GM12874 (cell line): ENCODE results near the gene DNAJC5G.
A peak's percentile ranks its signal among the peaks of the same experiment; 100 is the strongest.

ENCODE experiments used
- TF ChIP-seq, protein P1 (sequence below): IDR thresholded peaks from 2 replicates; pipeline ENCODE4 v1.5.1; 2011; ENCODE audit warnings: low read depth, mild to moderate bottlenecking, control low read depth, low read length, moderate library complexity; ENCODE audit not compliant: insufficient read depth

The DNAJC5G gene

DNA sequence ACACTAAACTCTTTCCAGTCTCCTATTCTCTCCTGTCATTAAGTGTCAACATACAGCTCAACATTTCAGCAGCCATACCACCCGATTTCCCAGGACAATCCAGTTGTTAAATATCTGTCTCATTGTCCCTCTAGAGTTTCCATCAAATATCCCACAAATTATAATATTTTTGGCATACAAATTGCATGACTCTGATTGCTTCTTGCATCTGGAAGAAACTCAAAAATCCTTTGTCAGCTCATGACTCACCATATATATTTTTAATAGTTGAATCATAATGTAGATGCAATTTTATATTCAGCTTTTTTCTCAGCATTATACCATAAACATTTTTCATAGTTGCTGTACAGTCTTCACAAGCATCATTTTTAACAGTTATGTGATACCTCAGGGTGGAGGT, 19.6 kb upstream of the DNAJC5G start:
- TF ChIP-seq, protein P1, sequence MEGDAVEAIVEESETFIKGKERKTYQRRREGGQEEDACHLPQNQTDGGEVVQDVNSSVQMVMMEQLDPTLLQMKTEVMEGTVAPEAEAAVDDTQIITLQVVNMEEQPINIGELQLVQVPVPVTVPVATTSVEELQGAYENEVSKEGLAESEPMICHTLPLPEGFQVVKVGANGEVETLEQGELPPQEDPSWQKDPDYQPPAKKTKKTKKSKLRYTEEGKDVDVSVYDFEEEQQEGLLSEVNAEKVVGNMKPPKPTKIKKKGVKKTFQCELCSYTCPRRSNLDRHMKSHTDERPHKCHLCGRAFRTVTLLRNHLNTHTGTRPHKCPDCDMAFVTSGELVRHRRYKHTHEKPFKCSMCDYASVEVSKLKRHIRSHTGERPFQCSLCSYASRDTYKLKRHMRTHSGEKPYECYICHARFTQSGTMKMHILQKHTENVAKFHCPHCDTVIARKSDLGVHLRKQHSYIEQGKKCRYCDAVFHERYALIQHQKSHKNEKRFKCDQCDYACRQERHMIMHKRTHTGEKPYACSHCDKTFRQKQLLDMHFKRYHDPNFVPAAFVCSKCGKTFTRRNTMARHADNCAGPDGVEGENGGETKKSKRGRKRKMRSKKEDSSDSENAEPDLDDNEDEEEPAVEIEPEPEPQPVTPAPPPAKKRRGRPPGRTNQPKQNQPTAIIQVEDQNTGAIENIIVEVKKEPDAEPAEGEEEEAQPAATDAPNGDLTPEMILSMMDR: no peak

DNA sequence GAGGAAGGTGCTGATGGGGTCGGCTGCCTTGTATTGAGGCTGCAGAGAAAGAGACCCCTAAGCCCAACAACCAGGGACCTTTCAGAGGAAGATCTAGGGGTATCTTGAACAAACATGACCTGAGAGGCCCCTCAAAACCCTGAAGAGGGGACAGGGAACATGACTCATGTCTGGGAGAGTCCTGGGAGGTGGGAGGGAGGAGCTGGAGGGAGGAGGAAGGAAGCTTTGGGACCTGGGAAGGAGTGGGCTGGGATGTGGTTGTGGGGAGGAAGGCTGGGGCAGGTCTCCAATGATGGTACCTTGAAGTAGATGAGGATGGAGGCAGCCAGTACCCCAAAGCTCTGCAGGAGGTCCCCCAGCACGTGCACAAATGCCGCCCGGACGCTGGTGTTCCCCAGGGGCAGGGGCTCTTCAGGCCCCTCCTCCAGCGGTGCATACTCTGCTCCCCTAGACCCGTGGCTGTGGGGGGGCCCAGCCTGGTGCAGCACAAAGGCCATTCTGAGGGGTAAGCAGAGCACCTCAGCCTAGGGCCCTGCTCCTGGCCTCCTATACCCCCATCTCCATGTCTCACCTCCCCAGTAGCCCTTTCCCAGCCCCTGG, 18.3 kb upstream of the DNAJC5G start:
- TF ChIP-seq, protein P1: no peak

DNA sequence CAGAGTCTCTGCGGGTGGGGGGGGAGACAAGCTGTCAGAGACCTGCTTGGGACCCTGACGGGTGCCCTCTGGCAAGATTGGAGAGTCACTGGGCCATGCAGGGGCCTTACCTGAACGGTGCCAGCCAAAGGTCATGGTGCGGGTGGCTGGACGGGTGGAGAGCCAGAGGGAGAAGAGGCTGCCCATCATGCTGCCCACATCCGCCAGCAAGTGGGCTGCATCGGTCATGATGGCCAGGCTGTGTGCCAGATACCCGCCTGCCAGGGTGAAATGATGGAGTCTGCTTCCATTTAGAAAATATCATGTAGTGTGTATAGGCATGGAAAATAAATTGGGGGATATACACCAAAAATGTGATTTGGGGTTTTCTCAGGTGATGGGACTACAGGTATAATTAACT, 17.2 kb upstream of the DNAJC5G start:
- TF ChIP-seq, protein P1: no peak

DNA sequence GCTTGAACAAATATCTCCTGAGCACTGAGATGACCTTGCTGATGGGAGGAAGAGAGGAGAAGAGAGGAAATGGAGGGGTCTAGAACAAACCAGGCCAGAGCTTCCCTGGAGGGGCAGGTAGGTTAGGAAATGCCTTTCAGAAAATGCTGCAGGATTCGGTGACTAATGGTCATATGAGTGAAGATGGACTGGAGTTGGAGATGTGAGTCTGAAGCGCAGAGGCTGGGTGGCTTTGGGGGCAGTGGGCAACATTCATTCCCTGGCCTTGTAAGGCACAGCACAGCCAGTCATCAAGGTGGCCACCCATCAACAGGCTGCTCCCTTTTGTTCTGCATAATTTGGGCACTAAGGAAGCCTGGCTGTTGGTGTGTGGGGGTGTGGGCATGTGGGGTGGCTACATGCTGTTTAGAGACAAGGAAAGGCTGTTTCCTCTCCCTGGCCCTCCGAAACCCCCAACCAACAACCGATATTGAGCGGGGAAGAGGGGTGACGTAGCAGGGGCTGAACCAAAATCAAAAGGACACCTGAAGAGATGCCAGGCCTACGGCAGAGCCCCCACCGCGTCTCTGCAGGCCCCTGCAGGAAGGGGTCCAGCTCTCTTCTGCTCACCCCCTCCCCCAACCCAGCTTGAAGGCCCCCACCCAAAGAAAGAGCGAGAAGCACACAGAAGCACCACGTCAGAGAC, 13.8 kb upstream of the DNAJC5G start:
- TF ChIP-seq, protein P1: no peak

DNA sequence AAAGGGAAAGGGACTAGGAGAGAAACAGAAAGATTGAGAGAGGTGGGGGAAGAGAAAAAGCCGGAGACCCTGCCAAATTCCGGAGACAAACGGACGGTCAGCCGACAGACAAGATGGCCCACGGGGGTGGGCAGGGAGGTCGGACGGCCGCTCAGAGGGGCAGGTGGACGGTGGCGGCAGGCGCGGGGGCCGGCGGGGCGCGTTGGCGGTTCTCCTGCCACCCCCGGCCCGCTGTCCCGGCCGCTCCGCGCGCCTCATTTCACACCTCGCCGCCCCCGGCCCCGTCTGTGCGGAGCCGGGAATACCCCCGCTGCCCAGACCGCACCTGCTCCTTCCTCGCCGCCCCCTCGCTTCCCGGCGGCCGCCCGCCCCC, 13.3 kb upstream of the DNAJC5G start:
- TF ChIP-seq, protein P1: no peak

DNA sequence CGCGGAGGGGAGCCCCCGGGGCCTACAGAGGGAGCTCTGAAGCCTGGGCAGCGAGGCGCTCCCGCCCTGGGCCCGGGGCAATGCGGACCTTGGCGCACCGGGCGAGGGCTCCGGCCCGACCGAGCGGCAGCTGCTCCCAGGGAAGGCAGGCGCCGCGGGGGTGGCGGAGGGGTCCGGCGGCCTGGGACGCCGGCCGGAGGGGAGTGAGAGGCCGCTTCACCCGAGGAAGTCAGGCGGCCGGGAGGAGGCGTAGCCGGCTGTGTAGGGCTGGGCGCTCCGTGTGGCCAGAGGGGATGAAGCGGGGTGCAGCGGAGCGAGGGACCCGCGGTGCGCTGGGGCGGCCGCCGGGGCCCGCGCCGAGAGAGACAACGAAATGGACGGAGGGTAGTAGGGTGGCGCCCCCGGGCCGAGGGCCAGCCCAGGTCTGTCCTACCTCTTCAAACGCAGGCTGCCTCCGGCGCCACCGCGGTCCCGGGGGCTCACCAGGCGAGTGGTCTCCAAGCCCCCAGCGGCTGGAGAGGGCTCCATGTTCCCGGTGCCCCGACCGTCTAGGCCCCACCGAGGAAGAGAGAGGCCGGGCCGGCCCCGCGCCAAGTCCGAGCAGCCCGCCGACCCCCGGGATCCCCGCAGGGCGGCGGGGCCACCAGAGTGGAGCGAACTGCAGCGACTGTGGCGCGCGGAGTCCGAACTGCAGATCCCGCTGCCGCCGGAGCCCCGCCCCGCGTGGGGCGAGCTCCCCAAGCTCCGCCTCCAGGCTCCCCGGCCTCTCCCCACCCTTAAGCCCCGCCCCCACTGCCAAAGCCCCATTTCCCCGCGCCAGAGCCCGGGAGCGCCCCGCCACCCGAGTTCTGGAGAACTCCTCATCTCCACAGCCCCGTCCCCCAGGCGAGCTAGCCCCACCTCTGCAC, 12.6 kb upstream of the DNAJC5G start, which contains the start of gene SLC30A3:
TSS of gene SLC30A3 (minus strand) at position 669 of the 908 bp plus-strand sequence. CDS start at position 528, 141 bp downstream.
- TF ChIP-seq, protein P1: peak; percentile 7; the same call in 1 of the 2 replicates
